HG03442 (cell line): Measurements from ENCODE around the gene PMEL.
"Not testable (repeated sequence)": the region's sequence is repeated elsewhere in the genome, so short reads cannot be mapped to it uniquely, and the experiment has no call there.

Source experiments
- ATAC-seq: cut with Tn5 transposase; IDR thresholded peaks from one replicate; pipeline ENCODE4 v1.9.1; 2021; ENCODE audit warnings: mild to moderate bottlenecking, moderate library complexity; ENCODE audit not compliant: unreplicated experiment

Gene PMEL

GRCh38 chr12:55925870-55926737, 39.7 kb downstream of the PMEL start:
- ATAC-seq = no peak

GRCh38 chr12:55925371-55925770, 40.5 kb downstream of the PMEL start:
- ATAC-seq = no peak

- not testable (repeated sequence) for ATAC-seq
Measured at GRCh38 chr12:55923648-55924047, 42.2 kb downstream of the PMEL start.

GRCh38 chr12:55922126-55922525, 43.7 kb downstream of the PMEL start:
- ATAC-seq = no peak

GRCh38 chr12:55919032-55919431, 46.8 kb downstream of the PMEL start:
- not testable (repeated sequence) for ATAC-seq

- ATAC-seq = no peak
Measured at GRCh38 chr12:55915482-55915859, 50.4 kb downstream of the PMEL start.

GRCh38 chr12:55912908-55913307, 52.9 kb downstream of the PMEL start:
- no peak for ATAC-seq

GRCh38 chr12:55909513-55909884, 56.3 kb downstream of the PMEL start:
- ATAC-seq = no peak

- ATAC-seq = no peak
Measured at GRCh38 chr12:55908726-55909512, 56.9 kb downstream of the PMEL start.

- no peak for ATAC-seq
Measured at GRCh38 chr12:55906056-55906455, 59.8 kb downstream of the PMEL start.
